Osteoblast (primary cell): ENCODE data around the gene VPS51. TPM values are rescaled to one million over a fixed set of nuclear protein-coding genes. Genes with fewer than 3 reads are reported as not detected.
A peak's percentile ranks its signal among the peaks of the same experiment; 100 is the strongest.

Source experiments
- DNase-seq: peaks from one replicate; pipeline ENCODE4 v3.0.0; 2011; ENCODE audit warnings: low spot score, mixed read lengths; ENCODE audit not compliant: insufficient read length; ENCODE audit errors: missing footprints
- H2AFZ ChIP-seq: 2 replicates; pipeline ENCODE4 v1.6.0; 2011; ENCODE audit warnings: mild to moderate bottlenecking, low read length
- H3K27ac ChIP-seq: 2 replicates; pipeline ENCODE4 v1.5.1; 2011; ENCODE audit warnings: mild to moderate bottlenecking, low read depth, low read length, moderate library complexity
- H3K27me3 ChIP-seq: 2 replicates; pipeline ENCODE4 v1.6.0; 2012; ENCODE audit warnings: mild to moderate bottlenecking, control low read depth, inconsistent platforms, low read length, moderate library complexity; ENCODE audit not compliant: insufficient read depth
- H3K36me3 ChIP-seq: 2 replicates; pipeline ENCODE4 v1.5.1; 2011; ENCODE audit warnings: mild to moderate bottlenecking, low read length, control low read depth, moderate library complexity; ENCODE audit not compliant: insufficient read depth
- H3K4me1 ChIP-seq: 2 replicates; pipeline ENCODE4 v1.5.1; 2011; ENCODE audit warnings: mild to moderate bottlenecking, low read length, control low read depth, moderate library complexity; ENCODE audit not compliant: insufficient read depth
- H3K4me2 ChIP-seq: 2 replicates; pipeline ENCODE4 v1.6.0; 2011; ENCODE audit warnings: mild to moderate bottlenecking, low read length; ENCODE audit not compliant: insufficient read depth
- H3K4me3 ChIP-seq: fragments of 200-600 bp; sonication (generic); 3 replicates; pipeline ENCODE4 v1.5.1; 2012; ENCODE audit warnings: mild to moderate bottlenecking, low read length, inconsistent platforms; ENCODE audit not compliant: insufficient read depth
- H3K79me2 ChIP-seq: 2 replicates; pipeline ENCODE4 v1.6.0; 2012; ENCODE audit warnings: mild to moderate bottlenecking, low read length, control low read depth, inconsistent platforms; ENCODE audit not compliant: insufficient read depth
- H3K9me3 ChIP-seq: 2 replicates; pipeline ENCODE4 v1.5.1; 2011; ENCODE audit warnings: low read depth, low read length, control low read depth
- H4K20me1 ChIP-seq: 2 replicates; pipeline ENCODE4 v1.6.0; 2012; ENCODE audit warnings: mild to moderate bottlenecking, low read length, control low read depth; ENCODE audit not compliant: insufficient read depth
- CTCF ChIP-seq: IDR thresholded peaks from 2 replicates; pipeline ENCODE4 v1.5.1; 2011; ENCODE audit warnings: mild to moderate bottlenecking, low read depth, low read length, moderate library complexity; ENCODE audit errors: extremely low read depth
- total RNA-seq: library from RNA; depleted of rRNA; stranded (reverse); fragments of >200 nt; gene quantifications from 2 replicates; pipeline ENCODE4 v1.2.3, GENCODE V29; 2012

Gene VPS51
- total RNA-seq: 122 and 153 TPM in 2 replicates

DNA sequence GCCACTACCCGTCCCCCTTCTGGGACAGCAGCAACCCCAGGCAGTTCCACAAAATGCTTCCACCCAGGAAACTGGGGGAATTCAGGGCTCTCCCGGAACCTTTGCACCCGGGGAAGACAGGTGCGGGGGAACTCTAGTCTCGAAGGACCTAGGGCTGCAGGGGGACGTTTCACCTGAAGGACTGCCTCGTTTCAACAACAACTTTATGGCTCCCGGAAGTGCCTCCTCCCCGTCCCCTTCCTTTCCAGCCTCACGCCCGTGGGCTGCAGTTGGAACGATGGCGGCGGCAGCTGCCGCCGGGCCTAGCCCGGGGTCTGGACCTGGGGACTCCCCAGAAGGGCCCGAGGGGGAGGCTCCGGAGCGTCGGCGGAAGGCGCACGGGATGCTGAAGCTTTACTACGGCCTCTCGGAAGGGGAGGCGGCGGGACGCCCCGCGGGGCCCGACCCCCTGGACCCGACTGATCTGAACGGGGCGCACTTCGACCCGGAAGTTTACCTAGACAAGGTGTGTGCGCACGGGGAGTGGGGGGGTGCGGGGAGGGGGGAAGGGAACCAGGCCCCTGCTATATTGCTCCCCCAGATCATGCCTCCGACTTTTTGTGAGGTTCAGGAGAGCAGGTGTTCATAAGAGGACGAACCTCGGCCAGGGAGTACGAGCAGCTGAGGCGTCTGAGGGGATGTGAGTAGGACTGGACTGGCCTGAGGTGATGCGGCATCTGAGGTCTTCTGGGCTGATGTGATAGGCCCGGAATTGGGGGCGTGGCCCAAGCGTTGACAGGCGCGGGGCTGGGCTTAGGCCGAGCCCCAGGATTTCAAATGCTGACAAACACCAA is at the start of gene VPS51:
TSS of gene VPS51 (plus strand) at position 241 of the 833 bp plus-strand sequence. CDS start at position 278, 37 bp downstream.
- peak within 1 kb of the TSS; percentile 92 for H2AFZ ChIP-seq
- TF ChIP-seq CTCF: no peak
- H3K4me2 ChIP-seq: peak within 1 kb of the TSS; percentile 78
- peaks cover 5% of the 10 kb centered on the region for H3K4me1 ChIP-seq
- no peaks in the 10 kb centered on the region for H3K36me3 ChIP-seq
- peak; percentile 97 for DNase-seq
- peaks cover 2% of the 10 kb centered on the region for H4K20me1 ChIP-seq
- peak within 1 kb of the TSS; percentile 61 for H3K27ac ChIP-seq
- no peaks in the 10 kb centered on the region for H3K27me3 ChIP-seq
- H3K4me3 ChIP-seq: peak within 1 kb of the TSS; percentile 78
- H3K79me2 ChIP-seq: peaks cover 22% of the 10 kb centered on the region
- H3K9me3 ChIP-seq: no peaks in the 10 kb centered on the region

DNA sequence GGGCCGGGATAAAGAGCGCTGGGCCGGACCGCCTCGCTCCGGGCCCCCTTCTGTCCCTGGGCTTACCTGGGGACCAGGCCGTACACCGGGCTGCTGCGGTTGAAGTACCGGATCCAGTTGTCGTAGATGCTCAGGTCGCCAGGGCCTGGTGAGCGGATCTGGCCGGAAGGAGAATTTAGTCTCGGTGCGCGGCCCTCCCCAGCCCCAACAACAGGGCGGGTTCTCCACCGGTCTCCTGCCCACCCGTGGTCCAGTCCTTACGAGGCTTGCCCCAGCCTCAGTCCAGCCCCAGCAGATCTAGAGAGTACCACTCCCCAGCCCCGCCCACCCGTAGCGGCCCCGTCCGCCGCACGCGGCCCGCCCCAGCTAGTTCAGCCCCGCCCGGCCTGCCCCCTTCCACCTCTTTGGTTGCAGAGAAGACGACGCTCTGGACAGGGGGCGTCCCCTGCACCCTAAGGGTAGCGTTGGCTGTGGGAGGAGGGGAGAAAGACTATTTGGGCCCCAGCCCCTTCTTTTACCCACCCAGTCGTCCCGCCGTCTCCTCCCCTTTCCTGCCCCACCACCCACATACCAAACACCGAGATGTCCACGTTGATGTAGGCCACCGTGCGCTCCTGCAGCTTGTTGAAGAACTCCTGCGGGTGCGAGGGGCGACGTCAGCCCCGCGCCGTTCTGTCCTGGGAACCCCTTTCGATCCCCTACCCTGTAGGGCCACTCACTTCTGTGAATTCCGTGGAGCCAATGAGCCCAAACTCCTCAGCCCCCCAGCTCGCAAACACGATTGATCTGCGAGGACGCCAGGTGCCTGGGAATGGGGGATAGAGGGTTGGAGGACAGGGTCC is 48.2 kb upstream of the VPS51 start:
- Histone ChIP-seq H3K9me3 (no peaks in the 10 kb centered on the region), H3K27me3 (no peaks in the 10 kb centered on the region), H3K4me1 (peaks cover 11% of the 10 kb centered on the region), H3K4me3 (peak overlapping the region; percentile 74), H3K27ac (no peak overlapping the region), H3K4me2 (peak overlapping the region; percentile 83), H3K79me2 (no peaks in the 10 kb centered on the region), H4K20me1 (no peaks in the 10 kb centered on the region), H2AFZ (peak overlapping the region; percentile 91), H3K36me3 (peaks cover 2% of the 10 kb centered on the region)
- peak; percentile 94 for DNase-seq
- TF ChIP-seq CTCF: no peak

- Histone ChIP-seq H3K36me3 (no peaks in the 10 kb centered on the region), H2AFZ (no peak overlapping the region), H3K27ac (no peak overlapping the region), H3K4me3 (no peak overlapping the region), H4K20me1 (no peaks in the 10 kb centered on the region), H3K27me3 (peaks cover 6% of the 10 kb centered on the region), H3K4me1 (peaks cover 8% of the 10 kb centered on the region), H3K79me2 (no peaks in the 10 kb centered on the region), H3K9me3 (no peaks in the 10 kb centered on the region), H3K4me2 (no peak overlapping the region)
- no peak for TF ChIP-seq CTCF
- DNase-seq: peak; percentile 48
Observed at GRCh38 chr11:65051398-65051858, 44.6 kb upstream of the VPS51 start.
